AG04450 (cell line): Measurements from ENCODE around the gene TAF1B. TPM values are rescaled to one million over a fixed set of nuclear protein-coding genes. Genes with fewer than 3 reads are reported as not detected.

Source experiments
- CTCF ChIA-PET: fragments of 300-600, 350-600 bp; formaldehyde crosslinking; extraction: SDS; loops from one replicate; lab custom pipeline; 2022; ENCODE audit warnings: antibody characterized with exemption, inconsistent platforms; lab: Charles Lee
- POLR2A ChIA-PET: fragments of 350-600 bp; formaldehyde crosslinking; extraction: SDS; loops from one replicate; lab custom pipeline; 2021; ENCODE audit warnings: antibody characterized with exemption, inconsistent platforms; lab: Yijun Ruan, JAX
- DNase-seq: peaks from one replicate; pipeline ENCODE4 v3.0.0-alpha.2; 2011; ENCODE audit warnings: low read depth, low spot score
- H3K27ac ChIP-seq: one replicate; pipeline ENCODE4 v1.5.1; 2012; ENCODE audit warnings: low read depth, low read length, control low read depth
- H3K27me3 ChIP-seq: one replicate; pipeline ENCODE4 v1.6.0; 2012; ENCODE audit warnings: low read length; ENCODE audit not compliant: control insufficient read depth, insufficient read depth
- H3K4me3 ChIP-seq: 2 replicates; pipeline ENCODE4 v1.5.1; 2011; ENCODE audit warnings: mild to moderate bottlenecking, low read depth, low read length, control low read depth
- H3K9me3 ChIP-seq: 2 replicates; pipeline ENCODE4 v1.5.1; 2012; ENCODE audit warnings: low read length; ENCODE audit not compliant: control insufficient read depth, insufficient read depth
- CTCF ChIP-seq: IDR thresholded peaks from 2 replicates; pipeline ENCODE4 v1.5.1; 2011; ENCODE audit warnings: low read depth, low read length, control low read depth, inconsistent platforms
- polyA plus RNA-seq: library from polyadenylated mRNA; depleted of rRNA; stranded (reverse); fragments of >200 nt; gene quantifications from 2 replicates; pipeline ENCODE4 v1.2.3, GENCODE V29; 2011

Gene TAF1B
- polyA plus RNA-seq, 1 experiment = 25.8 TPM

- POLR2A ChIA-PET = no interaction called here
- Histone ChIP-seq H3K27me3 (peaks cover 4% of the 10 kb centered on the region), H3K4me3 (no peak overlapping the region), H3K27ac (peak overlapping the region; percentile 11), H3K9me3 (peaks cover 3% of the 10 kb centered on the region; the same call in 1 of the 2 replicates)
- TF ChIP-seq CTCF = no peak
- DNase-seq = no peak
- CTCF ChIA-PET = interaction anchor here (0.6 to 1.3 kb wide), 3 partner anchors 33 to 858 kb away, joined by 4 to 5 read pairs (median 5); no protein-coding TSS in a partner anchor
Measured at GRCh38 chr2:9820020-9820973, 23.0 kb upstream of the TAF1B start.

GRCh38 chr2:9821805-9822445, 21.3 kb upstream of the TAF1B start:
- ChIA-PET POLR2A (no interaction called here), CTCF (interaction anchor here (1.6 kb wide), 1 partner anchor 8 kb away, joined by 8 read pairs; no protein-coding TSS in a partner anchor)
- no peak overlapping the region for H3K27ac ChIP-seq
- peaks cover 3% of the 10 kb centered on the region; the same call in 1 of the 2 replicates for H3K9me3 ChIP-seq
- no peak overlapping the region for H3K4me3 ChIP-seq
- TF ChIP-seq CTCF = no peak
- no peak for DNase-seq
- peaks cover 4% of the 10 kb centered on the region for H3K27me3 ChIP-seq

GRCh38 chr2:9824441-9824840, 18.8 kb upstream of the TAF1B start:
- POLR2A ChIA-PET = interaction anchor here (1.0 kb wide), 1 partner anchor 19 kb away, joined by 5 read pairs; the partner anchor contains the start of gene TAF1B

GRCh38 chr2:9824956-9825720, 18.1 kb upstream of the TAF1B start:
- DNase-seq = no peak
- peak overlapping the region; percentile 59 for H3K27ac ChIP-seq
- H3K27me3 ChIP-seq = peaks cover 4% of the 10 kb centered on the region
- H3K9me3 ChIP-seq = no peaks in the 10 kb centered on the region
- ChIA-PET CTCF (no interaction called here), POLR2A (interaction anchor here (0.6 to 1.0 kb wide), 2 partner anchors 19 to 53 kb away, joined by 5 to 8 read pairs; partner anchors contain the start of gene TAF1B)
- no peak overlapping the region for H3K4me3 ChIP-seq
- TF ChIP-seq CTCF = no peak

More at GRCh38 chr2:9824441-9824840, 18.8 kb upstream of the TAF1B start:
- Histone ChIP-seq H3K4me3 (no peak overlapping the region), H3K9me3 (peaks cover 3% of the 10 kb centered on the region; the same call in 1 of the 2 replicates), H3K27me3 (peaks cover 4% of the 10 kb centered on the region), H3K27ac (peak overlapping the region; percentile 59)
- TF ChIP-seq CTCF = no peak
- CTCF ChIA-PET = interaction anchor here (1.1 kb wide), 1 partner anchor 10 kb away, joined by 5 read pairs; no protein-coding TSS in a partner anchor
- DNase-seq = no peak
